HG02970 (cell line): ENCODE results near the gene ELP2.

Experiments used
- ATAC-seq: cut with Tn5 transposase; IDR thresholded peaks from one replicate; pipeline ENCODE4 v1.9.1; 2021; ENCODE audit warnings: mild to moderate bottlenecking, moderate library complexity, moderate number of reproducible peaks; ENCODE audit not compliant: unreplicated experiment, low FRiP score

Gene ELP2

DNA sequence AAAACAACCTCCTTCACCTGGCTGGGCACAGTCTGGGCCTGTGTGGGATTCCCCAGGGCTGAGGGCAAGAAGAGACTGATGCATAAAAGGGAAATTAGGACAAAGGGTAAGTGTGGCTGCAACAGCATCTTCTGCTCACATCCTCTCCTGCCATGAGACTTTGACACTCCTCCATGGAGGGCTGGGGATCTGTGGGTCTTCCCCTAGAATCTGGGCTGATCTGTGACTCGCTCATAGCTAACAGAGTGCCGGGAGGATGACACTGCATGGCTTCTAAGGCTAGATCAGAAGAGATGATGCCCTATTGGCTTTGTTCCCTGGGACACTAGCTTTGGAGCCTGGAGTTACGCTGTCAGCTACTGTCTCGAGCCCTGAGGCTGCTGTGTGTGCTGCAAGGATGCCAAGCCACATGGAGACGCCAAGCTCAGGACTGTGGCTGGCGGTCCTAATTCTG lies 81.9 kb downstream of the ELP2 start:
- ATAC-seq = no peak

DNA sequence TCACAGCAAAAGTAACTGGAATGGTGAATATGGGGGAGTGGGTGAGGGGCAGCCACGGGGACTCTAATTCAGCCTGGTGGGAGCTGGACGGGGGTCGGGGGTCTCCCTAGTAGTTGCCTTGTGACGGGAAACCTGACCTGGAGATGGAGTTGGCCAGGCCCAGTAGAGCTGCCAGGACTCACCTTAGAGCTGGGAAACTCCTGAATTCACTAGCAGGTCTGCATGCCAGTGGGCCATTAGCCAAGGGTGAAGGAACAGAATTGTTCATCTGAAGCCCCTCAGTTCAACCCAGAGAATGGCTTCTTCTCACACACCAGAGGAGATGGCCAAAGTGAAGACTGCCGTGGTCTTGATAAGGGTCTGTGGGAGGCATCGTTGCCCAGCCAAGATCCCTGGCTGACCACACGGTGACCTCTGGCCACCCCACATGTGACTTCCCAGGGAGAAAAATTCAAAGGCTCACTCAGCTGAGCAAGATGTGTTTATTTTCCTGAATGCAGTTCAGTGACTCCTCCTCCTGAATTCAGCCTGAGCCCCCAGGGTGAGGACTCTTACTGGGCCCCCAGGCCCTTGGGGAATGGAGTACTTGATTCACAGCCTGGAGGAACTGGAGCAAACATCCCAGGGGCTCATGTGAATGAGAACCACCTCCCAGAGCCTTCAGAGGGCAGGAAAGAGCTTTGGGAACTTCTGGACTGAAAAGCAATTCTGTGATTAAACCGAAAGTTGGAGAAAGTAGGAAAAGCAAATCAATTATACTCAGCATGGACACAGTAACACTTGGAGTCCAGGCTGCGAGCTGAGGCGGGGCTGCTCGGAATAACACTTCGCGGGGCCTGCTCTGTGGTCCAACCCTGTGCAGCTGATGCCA lies 82.8 kb downstream of the ELP2 start:
- no peak for ATAC-seq

DNA sequence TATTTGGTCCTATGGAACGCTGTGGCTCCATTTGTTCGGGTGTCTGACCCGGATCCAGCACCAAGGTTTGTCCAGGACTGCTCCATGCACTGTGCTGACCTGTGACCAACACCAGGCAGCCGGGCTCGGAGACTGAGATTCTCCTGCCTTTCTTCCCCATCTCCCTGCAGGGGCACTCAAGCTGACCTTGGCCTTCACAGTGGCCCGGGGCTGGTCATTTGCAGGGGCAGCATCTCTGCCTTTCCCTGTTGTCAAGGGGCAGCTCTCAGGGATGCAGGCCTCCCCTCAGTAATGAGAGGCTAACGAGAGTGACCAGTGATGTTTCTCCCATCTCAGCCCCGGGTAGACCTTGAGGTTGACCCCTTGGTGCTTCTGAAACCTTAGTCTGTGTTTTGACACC lies 85.1 kb downstream of the ELP2 start:
- no peak for ATAC-seq

DNA sequence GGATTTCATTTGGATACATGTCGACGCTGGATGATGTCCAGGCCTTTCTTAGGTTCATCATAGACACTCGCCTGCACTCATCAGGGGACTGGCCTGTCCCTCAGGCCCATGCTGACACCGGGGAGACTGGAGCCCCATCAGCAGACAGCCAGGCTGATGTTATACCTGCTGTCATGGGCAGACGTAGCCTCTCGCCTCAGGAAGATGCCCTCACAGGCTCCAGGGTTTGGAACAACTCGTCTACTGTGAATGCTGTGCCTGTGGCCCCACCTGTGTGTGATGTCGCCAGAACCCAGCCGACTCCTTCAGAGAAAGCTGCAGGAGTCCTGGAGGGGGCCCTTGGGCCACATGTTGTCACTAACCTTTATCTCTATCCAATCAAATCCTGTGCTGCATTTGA lies 85.9 kb downstream of the ELP2 start:
- no peak for ATAC-seq

DNA sequence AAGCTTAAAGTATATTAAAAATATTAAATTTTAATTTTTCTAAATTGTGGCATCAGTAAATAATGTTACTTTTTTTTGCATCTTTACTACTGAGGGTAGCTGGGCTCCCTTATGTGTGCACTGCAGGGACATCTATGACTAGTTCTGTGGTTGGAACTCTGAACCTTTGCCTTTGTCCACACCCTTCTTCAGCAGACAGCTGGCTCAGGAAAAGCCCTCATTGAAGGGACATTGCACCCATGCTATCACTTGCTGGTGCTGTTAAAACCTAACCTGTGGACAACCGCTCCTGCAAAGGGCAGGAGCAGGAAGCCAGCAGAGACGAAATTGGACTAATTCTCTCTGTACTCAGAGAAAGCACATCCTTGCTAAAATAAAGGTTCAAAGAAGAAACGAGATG lies 87.6 kb downstream of the ELP2 start:
- ATAC-seq = no peak

DNA sequence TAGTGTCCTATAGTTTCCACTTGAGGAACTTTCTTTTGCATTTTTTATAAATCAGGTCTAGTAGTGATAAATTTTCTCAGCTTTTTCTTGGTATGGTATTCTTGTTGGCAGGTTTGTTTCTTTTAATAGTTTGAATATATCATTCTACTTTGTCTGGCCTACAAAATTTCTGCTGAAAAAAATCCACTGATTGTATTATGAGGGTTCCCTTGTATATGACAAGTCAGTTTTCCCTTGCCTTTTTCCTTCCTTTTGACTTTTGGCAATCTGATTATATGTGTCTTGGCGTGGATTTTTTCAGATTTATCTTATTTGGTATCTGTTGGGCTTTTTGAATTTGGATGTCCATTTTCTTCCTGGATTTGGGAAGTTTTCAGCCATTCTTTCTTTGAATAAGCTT lies 99.5 kb downstream of the ELP2 start:
- ATAC-seq = no peak
